SH-SY5Y (cell line): ENCODE results near the gene OR2W3.

Experiments used
- GATA2 ChIP-seq: IDR thresholded peaks from 2 replicates; pipeline ENCODE4 v1.6.1; 2011; ENCODE audit warnings: mild to moderate bottlenecking, low read depth, low read length
- GATA3 ChIP-seq: IDR thresholded peaks from 2 replicates; pipeline ENCODE4 v1.6.1; 2011; ENCODE audit warnings: low read depth, mild to moderate bottlenecking, low read length, moderate library complexity

DNA sequence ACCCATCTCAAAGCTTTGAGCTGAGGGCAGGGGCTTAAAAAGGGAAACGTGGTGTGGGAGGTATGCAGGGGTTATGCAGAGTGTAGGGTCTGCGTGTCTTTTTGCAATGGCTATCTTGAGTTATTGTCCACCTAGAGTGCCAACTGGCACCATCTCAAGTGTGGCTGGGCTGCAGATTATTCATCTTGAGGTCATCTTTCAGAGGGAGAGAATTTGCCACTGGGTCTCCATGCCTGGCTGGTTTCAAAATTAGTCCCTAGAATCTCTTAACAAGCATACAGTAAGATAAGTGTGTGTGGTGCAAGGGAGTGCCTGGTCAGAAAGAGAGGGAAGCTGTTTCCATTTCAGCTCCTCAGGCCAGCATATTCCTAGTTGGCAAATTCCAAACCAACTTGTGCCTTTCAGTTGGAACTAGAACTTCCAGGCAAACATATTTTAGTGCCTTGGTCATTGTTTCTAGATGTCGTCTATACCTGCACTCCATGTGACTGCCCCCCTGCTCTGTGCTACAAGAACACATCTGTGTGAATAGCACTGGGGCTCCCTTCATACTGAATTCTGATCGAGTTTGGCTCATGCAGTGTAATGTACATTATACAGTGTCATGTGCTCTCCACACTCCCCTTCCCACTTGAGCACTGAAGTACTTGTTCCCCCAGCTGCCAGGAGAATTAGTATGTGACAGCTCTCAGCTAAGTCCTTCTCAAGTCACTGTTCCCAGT is 19.7 kb downstream of the OR2W3 start:
- TF ChIP-seq GATA2 (no peak), GATA3 (no peak)
